DMS 273 (cell line): ENCODE measurements around the gene DERA.
A peak's percentile ranks its signal among the peaks of the same experiment; 100 is the strongest.
"Not testable (repeated sequence)": the region's sequence is repeated elsewhere in the genome, so short reads cannot be mapped to it uniquely, and the experiment has no call there.

Experiments
- DNase-seq: peaks from one replicate; lab custom pipeline; 2025; ENCODE audit not compliant: unreplicated experiment; lab: John Stamatoyannopoulos, UW

Gene DERA

GRCh38 chr12:15956413-15957185 lies 45.5 kb downstream of the DERA start:
- DNase-seq, result no peak

- no peak for DNase-seq
Observed at GRCh38 chr12:15962760-15963159, 51.6 kb downstream of the DERA start.

GRCh38 chr12:15963271-15963670 lies 52.1 kb downstream of the DERA start:
- DNase-seq, result no peak

GRCh38 chr12:15966426-15966825 lies 55.3 kb downstream of the DERA start:
- DNase-seq, result no peak

- not testable (repeated sequence) for DNase-seq
Observed at GRCh38 chr12:15967053-15967452, 55.9 kb downstream of the DERA start.

- no peak for DNase-seq
Observed at GRCh38 chr12:15971211-15971610, 60.1 kb downstream of the DERA start.

GRCh38 chr12:15972894-15973293 lies 61.8 kb downstream of the DERA start:
- DNase-seq, result no peak

- DNase-seq, result no peak
Observed at GRCh38 chr12:15977999-15978951, 67.1 kb downstream of the DERA start.

GRCh38 chr12:15979096-15980092 lies 68.3 kb downstream of the DERA start:
- DNase-seq, result peak; percentile 30

GRCh38 chr12:15982071-15982470 lies 70.9 kb downstream of the DERA start:
- DNase-seq, result no peak

GRCh38 chr12:15982471-15982870 lies 71.3 kb downstream of the DERA start:
- DNase-seq, result peak; percentile 48

GRCh38 chr12:15982921-15983320 lies 71.8 kb downstream of the DERA start:
- no peak for DNase-seq

GRCh38 chr12:15984097-15984800 lies 73.1 kb downstream of the DERA start:
- DNase-seq, result no peak

- no peak for DNase-seq
Observed at GRCh38 chr12:15984963-15985362, 73.8 kb downstream of the DERA start.

GRCh38 chr12:15987696-15988095 lies 76.6 kb downstream of the DERA start:
- no peak for DNase-seq

- DNase-seq, result no peak
Observed at GRCh38 chr12:15988983-15989755, 78.0 kb downstream of the DERA start.

- no peak for DNase-seq
Observed at GRCh38 chr12:15995801-15996200, 84.7 kb downstream of the DERA start.

- DNase-seq, result peak; percentile 33
Observed at GRCh38 chr12:15996254-15996653, 85.1 kb downstream of the DERA start.

GRCh38 chr12:15996948-15997347 lies 85.8 kb downstream of the DERA start:
- no peak for DNase-seq
